H9 (cell line): ENCODE measurements around the gene ARRB1. TPM values are rescaled to one million over a fixed set of nuclear protein-coding genes. Genes with fewer than 3 reads are reported as not detected.
A peak's percentile ranks its signal among the peaks of the same experiment; 100 is the strongest.

Source experiments
- DNase-seq: peaks from one replicate; pipeline ENCODE4 v3.0.0-alpha.2; 2017
- H2AFZ ChIP-seq: one replicate; pipeline ENCODE4 v1.6.1; 2013; ENCODE audit warnings: mild to moderate bottlenecking, low read length, control low read depth, moderate library complexity
- H2AK5ac ChIP-seq: 2 replicates; pipeline ENCODE4 v1.6.1; 2013; ENCODE audit warnings: low read length, control low read depth, mixed read lengths; ENCODE audit not compliant: insufficient read length
- H2BK120ac ChIP-seq: one replicate; pipeline ENCODE4 v1.6.1; 2013; ENCODE audit warnings: low read depth, mild to moderate bottlenecking, low read length, control low read depth, inconsistent platforms; ENCODE audit not compliant: poor library complexity, severe bottlenecking
- H2BK12ac ChIP-seq: 2 replicates; pipeline ENCODE4 v1.6.1; 2013; ENCODE audit warnings: low read length, control low read depth, mixed read lengths, low read depth; ENCODE audit not compliant: insufficient read length
- H2BK15ac ChIP-seq: 2 replicates; pipeline ENCODE4 v1.6.1; 2013; ENCODE audit warnings: low read depth, low read length, control low read depth
- H2BK20ac ChIP-seq: one replicate; pipeline ENCODE4 v1.6.1; 2013; ENCODE audit warnings: low read depth, mild to moderate bottlenecking, low read length, control low read depth, inconsistent platforms; ENCODE audit not compliant: poor library complexity, severe bottlenecking
- H2BK5ac ChIP-seq: 2 replicates; pipeline ENCODE4 v1.6.1; 2013; ENCODE audit warnings: low read length, control low read depth, mixed read lengths; ENCODE audit not compliant: insufficient read length
- H3K14ac ChIP-seq: 2 replicates; pipeline ENCODE4 v1.6.1; 2013; ENCODE audit warnings: low read length, control low read depth; ENCODE audit not compliant: insufficient read depth
- H3K18ac ChIP-seq: 2 replicates; pipeline ENCODE4 v1.6.1; 2013; ENCODE audit warnings: low read depth, mild to moderate bottlenecking, mixed read lengths, low read length, control low read depth; ENCODE audit not compliant: insufficient read length
- H3K23ac ChIP-seq: 2 replicates; pipeline ENCODE4 v1.6.1; 2013; ENCODE audit warnings: low read length, control low read depth, mixed read lengths, low read depth; ENCODE audit not compliant: insufficient read length
- H3K23me2 ChIP-seq: 2 replicates; pipeline ENCODE4 v1.6.1; 2013; ENCODE audit warnings: low read depth, mild to moderate bottlenecking, mixed read lengths, low read length, control low read depth; ENCODE audit not compliant: insufficient read length, poor library complexity, severe bottlenecking
- H3K27ac ChIP-seq: 2 replicates; pipeline ENCODE4 v1.5.1; 2013; ENCODE audit warnings: low read length, control low read depth, mixed read lengths, low read depth; ENCODE audit not compliant: insufficient read length
- H3K27me3 ChIP-seq: 2 replicates; pipeline ENCODE4 v1.6.1; 2013; ENCODE audit warnings: low read length, control low read depth, inconsistent platforms; ENCODE audit not compliant: insufficient read depth
- H3K4ac ChIP-seq: 2 replicates; pipeline ENCODE4 v1.6.1; 2013; ENCODE audit warnings: low read depth, mild to moderate bottlenecking, control low read depth, inconsistent platforms, low read length, moderate library complexity
- H3K4me1 ChIP-seq: 2 replicates; pipeline ENCODE4 v1.6.1; 2013; ENCODE audit warnings: low read length, control low read depth, inconsistent platforms; ENCODE audit not compliant: insufficient read depth
- H3K4me2 ChIP-seq: 2 replicates; pipeline ENCODE4 v1.6.1; 2013; ENCODE audit warnings: low read length, control low read depth, mixed read lengths; ENCODE audit not compliant: insufficient read length, insufficient read depth
- H3K56ac ChIP-seq: 2 replicates; pipeline ENCODE4 v1.6.1; 2013; ENCODE audit warnings: low read depth, mild to moderate bottlenecking, mixed read lengths, low read length, control low read depth; ENCODE audit not compliant: insufficient read length
- H3K79me1 ChIP-seq: 2 replicates; pipeline ENCODE4 v1.6.1; 2013; ENCODE audit warnings: low read depth, mild to moderate bottlenecking, moderate library complexity, low read length, control low read depth, inconsistent platforms; ENCODE audit not compliant: insufficient read depth, poor library complexity, severe bottlenecking
- H3K79me2 ChIP-seq: 2 replicates; pipeline ENCODE4 v1.6.1; 2013; ENCODE audit warnings: low read length, control low read depth, inconsistent platforms; ENCODE audit not compliant: insufficient read depth
- H3K9ac ChIP-seq: 2 replicates; pipeline ENCODE4 v1.6.1; 2013; ENCODE audit warnings: low read length, control low read depth, mixed read lengths; ENCODE audit not compliant: insufficient read length; ENCODE audit errors: extremely low read depth
- H3K9me3 ChIP-seq: one replicate; pipeline ENCODE4 v1.6.1; 2013; ENCODE audit warnings: low read depth, low read length, inconsistent platforms; ENCODE audit not compliant: control insufficient read depth
- H3T11ph ChIP-seq: one replicate; pipeline ENCODE4 v1.6.1; 2013; ENCODE audit warnings: mild to moderate bottlenecking, low read length, control low read depth, inconsistent platforms
- H4K20me1 ChIP-seq: one replicate; pipeline ENCODE4 v1.6.1; 2013; ENCODE audit not compliant: control insufficient read depth, insufficient read length, insufficient read depth
- H4K5ac ChIP-seq: 2 replicates; pipeline ENCODE4 v1.6.1; 2013; ENCODE audit warnings: low read depth, mild to moderate bottlenecking, mixed read lengths, low read length, control low read depth; ENCODE audit not compliant: insufficient read length
- H4K8ac ChIP-seq: replicated peaks from 2 replicates; pipeline ENCODE4 v1.6.1; 2013; ENCODE audit warnings: low read length, control low read depth, mixed read lengths, low read depth; ENCODE audit not compliant: insufficient read length
- H4K91ac ChIP-seq: 2 replicates; pipeline ENCODE4 v1.6.1; 2013; ENCODE audit warnings: low read depth, mild to moderate bottlenecking, moderate library complexity, mixed read lengths, low read length, control low read depth; ENCODE audit not compliant: insufficient read length
- H3K27ac Mint-ChIP-seq, 3 experiments: 2 replicates in 2 of 3; 3 replicates in 1 of 3; pipeline ENCODE4 v1.8.0; 2020 to 2021; ENCODE audit warnings: mixed read lengths in 3 of 3, mild to moderate bottlenecking in 1 of 3, moderate library complexity in 1 of 3
- H3K27me3 Mint-ChIP-seq: 2 replicates; pipeline ENCODE4 v1.8.0; 2021; ENCODE audit warnings: low read depth, mild to moderate bottlenecking, moderate library complexity, mixed read lengths
- H3K36me3 Mint-ChIP-seq, 3 experiments: 2 replicates in 2 of 3; 3 replicates in 1 of 3; pipeline ENCODE4 v1.8.0; 2020 to 2021; ENCODE audit warnings: low read depth in 3 of 3, mixed read lengths in 3 of 3; ENCODE audit not compliant: insufficient read depth in 1 of 3
- H3K4me1 Mint-ChIP-seq, 2 experiments: 2 replicates each; pipeline ENCODE4 v1.8.0; 2020; ENCODE audit warnings: mixed read lengths in 2 of 2
- H3K4me3 Mint-ChIP-seq, 2 experiments: 2 replicates in 1 of 2; 3 replicates in 1 of 2; pipeline ENCODE4 v1.8.0; 2020 to 2021; ENCODE audit warnings: mild to moderate bottlenecking in 2 of 2, mixed read lengths in 2 of 2, moderate library complexity in 1 of 2
- H3K9me3 Mint-ChIP-seq, 2 experiments: 2 replicates in 1 of 2; 3 replicates in 1 of 2; pipeline ENCODE4 v1.8.0; 2020; ENCODE audit warnings: mild to moderate bottlenecking in 2 of 2, mixed read lengths in 2 of 2, moderate library complexity in 1 of 2
- CTCF ChIP-seq: fragments of 200-600 bp; sonication (generic); conservative IDR thresholded peaks from 3 replicates; pipeline ENCODE4 v1.8.0; 2021; ENCODE audit warnings: antibody characterized with exemption, mild to moderate bottlenecking
- WGBS: extraction: QIAGEN DNeasy Blood & Tissue Kit; methylation state at CpG from one replicate; pipeline ENCODE4 v1.1.7; 2013; ENCODE audit warnings: missing lambda C conversion rate, low lambda C conversion rate, mixed read lengths; ENCODE audit not compliant: insufficient read length; ENCODE audit errors: extremely low coverage; 5-methylcytosine and 5-hydroxymethylcytosine counted together
- total RNA-seq: library from RNA; stranded (reverse); gene quantifications from 2 replicates; pipeline ENCODE4 v1.2.1, GENCODE V29; 2021

The ARRB1 gene
- total RNA-seq, 1 experiment from 2014 or later: 20.6 TPM

- Mint-ChIP-seq H3K4me1 (peaks cover 23 to 34% of the 10 kb centered on the region in 2 experiments), H3K36me3 (no peaks in the 10 kb centered on the region), H3K27me3 (no peaks in the 10 kb centered on the region; the same call in 1 of the 2 replicates), H3K4me3 (no peak overlapping the region; a peak in 1 of 5 replicates), H3K27ac (peak overlapping the region in 2 of 3 experiments; percentile 6 to 66; a peak in 2 of 7 replicates), H3K9me3 (no peaks in the 10 kb centered on the region; a peak in 1 of 5 replicates)
- Histone ChIP-seq H4K5ac (no peak overlapping the region), H3K4ac (no peak overlapping the region), H2AFZ (no peak overlapping the region), H3K9me3 (no peaks in the 10 kb centered on the region), H3K79me2 (no peaks in the 10 kb centered on the region), H4K91ac (no peak overlapping the region), H2BK20ac (no peak overlapping the region), H4K20me1 (no peaks in the 10 kb centered on the region), H3K23me2 (no peaks in the 10 kb centered on the region), H4K8ac (no peak overlapping the region), H2AK5ac (no peak overlapping the region), H2BK12ac (no peak overlapping the region), H3K4me2 (no peak overlapping the region), H3K23ac (no peak overlapping the region), H3K27me3 (no peaks in the 10 kb centered on the region), H3K4me1 (no peaks in the 10 kb centered on the region), H2BK120ac (no peak overlapping the region), H3K79me1 (no peaks in the 10 kb centered on the region), H2BK15ac (no peak overlapping the region), H2BK5ac (no peak overlapping the region), H3K27ac (no peak overlapping the region), H3T11ph (no peak overlapping the region), H3K14ac (no peak overlapping the region), H3K9ac (no peak overlapping the region), H3K18ac (no peak overlapping the region), H3K56ac (no peak overlapping the region)
- no CpG with 5 or more reads among the region's 7 CpGs for WGBS
- DNase-seq: no peak
- TF ChIP-seq CTCF: no peak
These were observed 27.9 kb downstream of the ARRB1 start for GRCh38 chr11:75323609-75324008.
